NCI-H446 treated with DMSO at 0.1 percent for 48 hours (cell line): Measurements from ENCODE around the gene MYOM1.
"Not testable (repeated sequence)": the region's sequence is repeated elsewhere in the genome, so short reads cannot be mapped to it uniquely, and the experiment has no call there.

Experiments used
- DNase-seq: peaks from one replicate; lab custom pipeline; 2025; lab: John Stamatoyannopoulos, UW

Gene MYOM1

DNA sequence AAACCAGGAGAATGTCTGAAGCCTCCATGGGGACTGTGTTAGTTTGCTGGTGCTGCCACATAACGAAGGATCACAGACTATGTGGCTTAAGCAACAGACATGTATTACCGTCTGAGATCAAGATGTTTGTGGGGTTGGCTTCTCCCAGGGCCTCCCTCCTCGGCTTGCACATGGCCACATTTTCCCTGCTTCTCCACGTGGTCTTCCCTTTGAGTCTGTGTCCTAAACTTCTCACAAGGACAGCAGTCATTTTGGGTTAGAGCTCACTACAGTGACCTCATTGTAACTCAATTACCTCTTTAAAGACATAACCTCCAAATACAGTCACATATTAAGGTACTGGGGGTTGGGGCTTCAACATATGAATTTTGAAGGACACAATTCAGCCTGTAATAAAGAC lies 162.2 kb downstream of the MYOM1 start:
- DNase-seq, result no peak

DNA sequence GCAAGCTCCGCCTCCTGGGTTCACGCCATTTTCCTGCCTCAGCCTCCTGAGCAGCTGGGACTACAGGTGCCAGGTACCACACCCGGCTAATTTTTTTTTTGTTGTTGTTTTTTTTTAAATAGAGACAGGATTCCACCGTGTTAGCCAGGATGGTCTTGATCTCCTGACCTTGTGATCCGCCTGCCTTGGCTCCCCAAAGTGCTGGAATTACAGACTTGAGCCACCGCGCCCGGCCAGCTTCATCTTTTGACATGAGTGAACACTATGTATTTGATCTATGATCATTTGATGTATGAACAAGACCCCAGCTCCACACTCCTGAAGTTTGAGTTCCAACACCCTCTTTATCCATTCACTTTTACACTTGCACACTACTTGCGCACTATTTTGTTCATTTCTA lies 163.5 kb downstream of the MYOM1 start:
- no peak for DNase-seq

DNA sequence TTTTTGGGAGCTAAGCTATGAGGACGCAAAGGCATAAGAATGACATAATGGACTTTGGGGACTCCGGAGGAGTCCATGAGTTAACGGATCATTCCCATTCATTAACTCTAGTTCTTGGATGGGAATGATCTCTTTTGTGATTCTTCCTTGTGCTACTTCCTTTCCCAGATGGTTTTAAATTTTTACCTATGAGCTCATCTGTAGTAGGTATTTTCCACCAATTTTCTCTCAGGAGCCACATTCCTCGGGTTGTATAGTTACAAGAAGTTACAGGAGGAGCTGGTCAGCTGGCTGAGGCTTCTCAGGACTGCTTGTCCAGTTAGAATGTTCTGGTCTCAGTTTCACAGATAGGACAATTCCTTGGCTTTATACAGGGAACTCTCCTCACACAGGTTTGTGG lies 164.0 kb downstream of the MYOM1 start:
- DNase-seq, result no peak

DNA sequence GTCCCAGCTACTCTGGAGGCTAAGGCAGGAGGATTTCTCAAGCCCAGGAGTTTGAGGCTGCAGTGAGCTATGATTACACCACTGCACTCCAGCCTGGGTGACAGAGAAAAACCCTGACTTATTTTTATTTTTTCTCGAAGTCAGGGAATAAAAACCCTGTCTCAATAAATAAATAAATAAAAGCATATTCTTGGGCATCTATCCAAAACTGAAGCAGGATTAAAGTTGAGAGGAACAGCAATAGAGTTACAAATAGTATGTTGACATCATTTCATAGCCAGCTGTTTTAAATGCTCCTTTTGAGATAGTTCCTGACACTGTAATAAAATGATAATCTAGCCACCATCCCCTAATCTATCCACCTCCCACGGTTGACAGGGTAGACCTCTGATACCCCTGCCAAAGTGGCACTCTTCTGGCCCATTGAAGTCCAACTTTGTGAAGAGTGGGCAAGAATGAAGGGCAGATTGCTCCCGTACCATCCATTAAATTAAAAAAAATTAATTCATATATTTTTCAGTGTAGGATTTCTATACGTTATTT lies 164.5 kb downstream of the MYOM1 start:
- DNase-seq, result no peak

DNA sequence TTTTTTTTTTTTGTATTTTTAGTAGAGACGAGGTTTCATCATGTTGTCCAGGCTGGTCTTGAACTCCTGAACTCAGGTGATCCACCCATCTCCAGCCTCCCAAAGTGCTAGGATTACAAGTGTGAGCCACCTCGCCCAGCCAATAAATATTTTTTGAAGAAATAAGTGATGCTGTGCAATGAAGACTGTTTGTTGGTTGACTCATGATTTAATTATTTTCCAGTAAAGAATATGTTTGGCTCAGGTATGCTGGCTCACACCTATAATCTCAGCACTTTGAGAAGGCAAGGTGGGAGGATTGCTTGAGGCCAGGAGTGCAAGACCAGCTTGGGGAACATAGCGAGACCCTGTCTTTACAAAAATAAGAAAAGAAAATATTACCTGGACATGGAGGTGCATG lies 165.0 kb downstream of the MYOM1 start:
- DNase-seq, result no peak

DNA sequence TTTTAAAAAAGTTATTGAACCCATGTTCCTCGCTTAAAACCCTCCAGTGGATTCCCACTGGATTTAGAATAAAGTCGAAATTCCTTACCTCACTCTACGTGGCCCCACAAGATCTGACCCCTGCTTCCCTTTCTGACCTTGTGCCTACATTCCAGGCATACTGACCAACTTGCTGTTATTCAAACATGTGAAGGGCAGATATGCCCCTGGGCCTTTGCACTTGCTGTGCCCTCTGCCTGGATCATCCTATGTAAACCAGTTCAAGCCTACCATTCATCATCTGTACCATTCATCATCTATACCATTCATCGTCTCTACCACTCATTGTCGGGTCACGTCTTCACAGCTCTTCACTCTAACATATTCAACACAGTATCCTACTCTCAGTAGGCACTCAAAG lies 165.6 kb downstream of the MYOM1 start:
- no peak for DNase-seq

DNA sequence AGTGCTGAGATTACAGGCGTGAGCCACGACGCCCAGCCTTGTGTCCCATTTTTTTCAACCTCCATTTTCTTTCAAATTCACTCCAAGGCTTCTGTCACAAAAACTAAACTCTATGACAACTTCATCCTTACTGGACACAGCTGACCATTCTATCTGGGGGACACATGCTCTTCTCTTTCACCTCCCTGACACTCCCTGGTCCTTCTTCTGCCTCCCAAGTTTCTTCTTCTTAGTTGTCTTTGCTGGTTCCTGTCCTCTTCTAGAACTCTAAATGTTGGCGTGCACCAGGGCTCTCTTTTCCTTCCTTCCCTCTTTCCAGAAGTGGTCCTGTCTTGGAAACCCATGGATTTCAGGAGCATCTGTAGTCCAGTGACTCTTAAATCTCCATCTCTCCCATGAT lies 166.7 kb downstream of the MYOM1 start:
- DNase-seq, result no peak

DNA sequence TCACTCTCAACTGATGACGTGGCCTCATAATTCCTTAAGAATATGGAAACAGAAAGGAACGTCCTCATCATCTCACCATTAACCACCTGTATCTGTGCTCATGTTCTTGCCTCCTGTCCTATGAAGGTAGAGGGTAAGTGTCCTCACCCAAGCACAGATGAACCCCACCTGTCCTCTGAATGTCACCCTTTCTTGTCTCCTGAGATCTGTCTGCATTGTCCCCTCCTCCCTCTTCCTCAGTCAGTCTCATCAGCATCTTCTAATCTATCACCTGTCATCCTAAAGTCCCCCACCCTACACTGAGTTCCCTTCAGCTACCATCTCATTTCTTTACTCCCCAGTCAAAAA lies 167.4 kb downstream of the MYOM1 start:
- no peak for DNase-seq

DNA sequence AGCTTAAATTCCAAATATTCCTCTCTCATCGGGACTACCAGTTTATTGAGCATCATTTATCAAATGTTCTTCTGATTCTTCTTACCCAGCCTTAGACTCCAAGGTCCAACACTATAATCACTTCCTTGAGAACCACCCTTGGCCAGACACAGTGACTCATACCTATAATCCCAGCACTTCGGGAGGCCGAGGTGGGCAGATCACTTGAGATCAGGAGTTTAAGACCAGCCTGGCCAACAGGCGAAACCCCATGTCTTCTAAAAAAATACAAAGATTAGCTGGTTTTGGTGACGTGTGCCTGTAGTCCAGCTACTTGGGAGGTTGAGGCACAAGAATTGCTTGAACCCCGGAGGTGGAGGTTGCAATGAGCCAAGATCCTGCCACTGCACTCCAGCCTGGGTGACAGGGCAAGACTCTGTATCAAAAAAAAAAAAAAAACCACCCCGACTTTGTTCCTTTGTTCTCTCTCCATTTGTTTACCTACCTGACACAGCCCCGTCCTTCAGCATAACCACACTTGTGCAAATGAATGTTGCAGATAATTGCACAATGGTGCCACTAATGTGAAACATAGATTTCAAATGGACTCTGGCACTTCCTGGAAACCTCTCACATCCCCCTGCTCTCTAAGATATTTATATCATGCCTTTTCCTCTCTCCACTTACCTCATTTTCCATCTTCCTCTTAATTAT lies 167.9 kb downstream of the MYOM1 start:
- DNase-seq, result no peak

DNA sequence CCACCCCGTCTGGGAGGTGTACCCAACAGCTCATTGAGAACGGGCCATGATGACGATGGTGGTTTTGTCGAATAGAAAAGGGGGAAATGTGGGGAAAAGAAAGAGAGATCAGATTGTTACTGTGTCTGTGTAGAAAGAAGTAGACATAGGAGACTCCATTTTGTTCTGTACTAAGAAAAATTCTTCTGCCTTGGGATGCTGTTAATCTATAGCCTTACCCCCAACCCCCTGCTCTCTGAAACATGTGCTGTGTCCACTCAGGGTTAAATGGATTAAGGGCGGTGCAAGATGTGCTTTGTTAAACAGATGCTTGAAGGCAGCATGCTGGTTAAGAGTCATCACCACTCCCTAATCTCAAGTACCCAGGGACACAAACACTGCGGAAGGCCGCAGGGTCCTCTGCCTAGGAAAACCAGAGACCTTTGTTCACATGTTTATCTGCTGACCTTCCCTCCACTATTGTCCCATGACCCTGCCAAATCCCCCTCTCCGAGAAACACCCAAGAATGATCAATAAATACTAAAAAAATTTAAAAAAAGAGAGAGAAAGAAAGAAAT lies 169.8 kb downstream of the MYOM1 start:
- DNase-seq, result not testable (repeated sequence)

DNA sequence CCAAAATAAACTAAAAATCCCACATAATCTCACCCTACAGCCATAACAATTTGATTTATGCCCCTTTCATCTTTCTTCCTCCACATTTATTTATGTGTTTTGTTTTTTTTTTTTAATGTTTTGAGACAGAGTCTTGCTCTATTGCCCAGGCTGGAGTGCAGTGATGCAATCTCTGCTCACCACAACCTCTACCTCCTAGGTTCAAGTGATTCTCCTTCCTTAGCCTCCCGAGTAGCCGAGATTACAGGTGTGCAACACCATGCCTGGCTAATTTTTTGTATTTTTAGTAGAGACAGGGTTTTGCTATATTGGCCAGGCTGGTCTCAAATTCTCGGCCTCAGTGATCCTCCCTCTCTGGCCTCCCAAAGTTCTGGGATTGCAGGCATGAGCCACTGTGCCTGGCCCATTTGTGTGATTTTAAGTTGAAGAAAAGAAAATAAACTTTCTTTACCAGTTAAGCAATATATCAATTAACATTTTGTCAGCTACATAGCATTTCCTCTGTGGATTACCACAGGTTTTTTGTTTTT lies 170.9 kb downstream of the MYOM1 start:
- no peak for DNase-seq

DNA sequence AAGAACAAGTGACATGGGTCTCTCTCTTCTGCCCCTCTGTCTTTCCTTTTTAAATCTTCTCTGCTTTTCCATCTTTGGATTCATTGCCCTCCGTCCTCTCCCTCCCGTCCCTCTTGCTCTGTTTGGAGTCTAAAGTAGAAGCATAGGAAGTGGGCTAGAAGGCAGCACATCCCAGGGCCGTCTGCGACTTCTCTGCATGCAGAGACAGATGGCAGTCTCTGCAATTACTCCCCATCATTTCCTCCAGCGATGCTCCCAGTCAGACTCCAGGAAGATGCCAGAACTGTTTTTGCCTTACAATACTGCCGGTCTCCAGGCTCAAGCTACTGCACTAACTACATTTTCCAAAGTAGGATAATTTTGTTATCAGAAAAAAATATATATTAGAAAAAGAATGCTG lies 171.6 kb downstream of the MYOM1 start:
- peak; percentile 23 for DNase-seq

DNA sequence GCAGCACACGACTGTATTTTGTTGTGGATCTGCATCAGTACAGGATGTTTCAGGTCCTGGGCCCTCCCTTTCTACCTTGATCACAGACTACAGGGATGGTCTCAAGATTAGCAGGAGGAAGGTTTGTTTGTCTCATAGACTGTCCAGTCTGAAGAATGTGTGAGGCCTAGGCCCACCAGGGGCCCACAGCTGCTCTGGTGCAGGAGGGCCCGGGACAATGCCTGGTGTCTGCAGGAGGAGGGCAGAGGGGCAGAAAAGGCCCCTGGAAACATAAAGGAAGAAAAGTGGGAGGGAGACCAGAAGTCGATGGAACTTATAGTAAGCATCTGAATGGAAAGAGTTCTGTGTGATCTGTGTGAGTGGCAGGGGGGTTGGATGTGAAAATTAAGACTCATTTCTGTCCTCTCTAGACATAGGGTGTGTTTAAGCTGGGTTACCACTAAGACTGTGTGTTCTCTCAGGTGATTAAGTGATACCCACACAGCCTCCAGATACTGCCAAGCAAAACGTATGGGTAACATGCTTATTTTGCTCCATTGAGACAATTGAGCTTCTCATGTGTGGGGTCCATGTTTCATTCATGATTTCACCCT lies 173.5 kb downstream of the MYOM1 start:
- no peak for DNase-seq

DNA sequence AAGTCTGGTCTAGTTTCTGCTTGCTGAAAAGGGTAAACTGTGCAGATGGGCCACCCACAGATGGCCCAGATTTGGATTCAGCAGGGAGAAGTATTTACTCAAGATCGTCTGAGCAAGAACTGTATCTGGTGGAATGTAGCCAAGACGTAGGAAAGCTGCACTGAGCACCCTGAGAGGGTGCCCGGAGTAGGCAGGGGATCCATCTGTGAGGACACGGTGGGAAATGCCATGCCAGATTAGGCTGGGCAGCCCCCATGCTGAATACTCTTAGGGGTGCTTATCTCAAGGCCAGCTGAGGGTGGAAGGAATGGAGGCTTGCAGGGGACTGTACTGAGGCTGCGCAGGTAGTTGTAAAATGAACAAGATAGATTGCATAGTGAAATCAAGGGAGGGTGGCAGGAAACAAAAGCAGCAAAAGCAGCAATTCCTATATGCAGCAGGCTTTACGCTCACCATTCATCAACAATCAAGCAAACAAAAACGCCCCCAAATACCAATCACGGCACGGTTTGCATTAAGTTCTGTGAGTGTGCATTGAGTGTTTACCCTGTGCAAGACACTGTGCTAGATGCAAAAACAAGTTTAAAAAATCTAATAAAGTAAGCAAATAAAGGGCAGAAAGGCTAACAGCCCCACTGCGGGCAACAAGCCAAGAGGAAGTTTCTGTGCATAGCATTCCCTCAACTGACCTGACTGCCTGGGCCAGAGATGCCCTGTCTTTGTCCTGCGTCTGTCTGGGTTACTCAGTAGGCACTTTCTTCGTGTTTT lies 174.7 kb downstream of the MYOM1 start:
- peak; percentile 11 for DNase-seq

DNA sequence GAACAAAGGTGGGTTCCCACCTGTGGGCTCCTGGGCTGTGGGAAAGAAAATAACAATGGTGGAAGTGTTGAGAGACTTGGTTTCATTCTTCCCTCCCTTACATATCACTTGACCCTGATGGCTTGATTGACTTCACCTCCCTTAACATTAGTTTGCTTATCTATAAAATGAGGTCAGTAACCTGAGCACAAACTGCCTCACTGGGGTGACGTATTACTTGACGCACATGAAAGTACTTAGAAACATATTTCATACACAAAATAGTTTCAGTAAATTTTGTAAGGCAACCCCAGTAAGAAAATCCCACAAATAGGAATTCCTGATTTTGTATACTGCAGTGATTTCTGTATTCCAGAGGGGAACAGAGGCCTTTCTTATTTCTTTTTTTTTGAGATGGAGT lies 177.4 kb downstream of the MYOM1 start:
- DNase-seq, result no peak

DNA sequence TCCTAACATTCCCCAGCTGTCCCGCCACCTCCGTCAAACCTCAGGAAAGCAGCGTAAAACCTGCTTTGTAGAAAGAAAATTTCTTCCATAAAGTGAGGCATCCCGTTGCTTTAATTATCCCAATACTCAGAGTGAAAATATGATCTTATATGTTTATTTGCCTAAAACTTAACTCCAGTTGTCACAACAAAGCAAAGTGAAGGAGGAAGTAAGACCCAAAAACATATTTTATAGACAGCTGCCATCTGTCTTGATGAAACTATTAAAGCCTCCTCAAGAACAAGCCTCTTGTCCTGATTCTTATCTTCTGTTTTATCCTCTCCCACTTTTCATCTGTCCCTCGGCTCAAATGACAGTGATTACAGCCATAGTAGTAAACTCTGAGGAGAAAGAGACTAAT lies 177.9 kb downstream of the MYOM1 start:
- DNase-seq, result no peak

DNA sequence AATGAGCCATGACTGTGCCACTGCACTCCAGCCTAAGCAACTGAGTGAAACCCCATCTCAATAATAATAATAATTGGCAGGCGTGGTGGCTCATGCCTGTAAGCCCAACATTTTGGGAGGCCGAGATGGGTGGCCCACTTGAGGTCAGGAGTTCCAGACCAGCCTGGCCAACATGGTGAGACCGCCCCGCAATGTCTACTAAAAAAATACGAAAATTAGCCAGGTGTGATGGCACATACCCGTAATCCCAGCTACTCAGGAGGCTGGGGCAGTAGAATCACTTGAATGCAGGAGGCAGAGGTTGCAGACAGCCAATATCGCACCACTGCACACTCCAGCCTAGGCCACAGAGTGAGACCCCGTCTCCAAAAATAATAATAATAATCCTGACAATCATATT lies 178.9 kb downstream of the MYOM1 start:
- no peak for DNase-seq

DNA sequence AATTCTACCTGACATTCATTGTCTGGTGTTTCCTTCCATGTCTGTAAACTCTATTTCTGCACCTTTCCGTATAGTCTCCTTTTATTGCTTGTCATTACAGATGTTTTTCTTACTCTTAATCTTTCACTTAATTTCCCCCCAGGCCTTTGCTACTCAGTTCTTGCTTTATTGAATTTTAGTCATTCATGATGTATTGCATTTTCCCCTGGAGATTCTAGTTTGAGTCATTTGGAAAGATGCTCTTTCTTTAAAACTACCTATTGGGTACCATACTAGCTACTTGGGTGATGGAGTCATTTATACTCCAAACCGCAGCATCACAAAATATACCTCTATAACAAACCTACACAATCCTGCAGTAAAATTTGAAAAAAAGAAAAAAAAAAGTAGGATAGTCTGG lies 179.6 kb downstream of the MYOM1 start:
- DNase-seq, result no peak

DNA sequence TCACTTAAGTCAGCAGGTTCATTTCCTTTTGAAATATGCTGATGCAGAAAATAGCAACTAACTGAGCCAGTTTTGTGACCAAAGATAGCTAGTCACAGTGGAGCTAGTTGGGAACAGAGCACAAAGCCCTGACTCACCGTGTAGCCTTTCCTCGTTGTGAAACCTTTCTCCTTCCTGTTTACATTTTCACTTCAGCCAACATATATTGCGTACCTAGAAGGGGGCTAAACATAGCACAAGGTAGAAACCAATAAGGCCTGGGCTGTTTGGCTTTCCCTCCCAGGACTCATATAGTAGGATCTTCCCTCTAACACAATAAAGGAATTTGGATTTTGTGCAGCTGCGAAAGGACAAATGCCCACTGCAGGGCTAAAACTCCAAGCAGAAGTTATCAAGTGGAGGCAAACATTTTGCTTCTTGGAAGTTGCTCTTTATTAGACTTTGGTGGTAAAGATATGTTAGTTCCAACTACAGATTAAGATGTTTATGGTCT lies 182.3 kb downstream of the MYOM1 start:
- DNase-seq, result no peak

DNA sequence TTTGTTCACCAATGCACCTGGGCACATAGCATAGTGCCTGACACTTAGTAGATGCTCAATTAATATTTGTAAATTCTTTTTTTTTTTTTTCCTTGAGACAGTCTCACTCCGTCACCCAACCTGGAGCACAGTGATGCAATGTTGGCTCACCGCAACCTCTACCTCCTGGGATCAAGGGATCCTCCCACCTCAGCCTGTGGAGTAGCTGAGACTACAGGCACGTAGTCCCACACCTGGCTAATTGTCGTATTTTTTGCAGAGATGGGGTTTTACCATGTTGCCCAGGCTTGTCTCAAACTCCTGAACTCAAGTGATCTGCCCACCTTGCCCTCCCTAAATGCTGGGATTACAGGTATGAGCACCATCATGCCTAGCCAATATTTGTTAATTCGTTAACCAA lies 183.7 kb downstream of the MYOM1 start:
- no peak for DNase-seq

DNA sequence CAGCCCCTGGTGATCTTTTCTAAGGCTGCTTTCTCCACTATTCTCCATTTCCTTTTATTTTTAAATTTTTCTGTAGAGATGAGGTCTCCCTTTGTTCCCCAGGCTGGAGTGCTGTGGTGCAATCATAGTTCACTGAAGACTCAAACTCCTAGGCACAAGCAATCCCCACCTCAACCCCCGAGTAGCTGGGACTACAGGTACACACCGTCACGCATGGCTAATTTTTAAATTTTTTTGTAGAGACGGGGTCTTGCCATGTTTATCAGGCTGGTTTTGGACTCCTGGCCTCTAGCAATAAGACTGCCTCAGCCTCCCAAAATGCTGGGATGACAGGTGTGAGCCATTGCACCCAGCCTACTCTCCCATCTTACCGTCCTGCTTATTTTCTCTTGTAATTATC lies 184.1 kb downstream of the MYOM1 start:
- DNase-seq, result no peak

DNA sequence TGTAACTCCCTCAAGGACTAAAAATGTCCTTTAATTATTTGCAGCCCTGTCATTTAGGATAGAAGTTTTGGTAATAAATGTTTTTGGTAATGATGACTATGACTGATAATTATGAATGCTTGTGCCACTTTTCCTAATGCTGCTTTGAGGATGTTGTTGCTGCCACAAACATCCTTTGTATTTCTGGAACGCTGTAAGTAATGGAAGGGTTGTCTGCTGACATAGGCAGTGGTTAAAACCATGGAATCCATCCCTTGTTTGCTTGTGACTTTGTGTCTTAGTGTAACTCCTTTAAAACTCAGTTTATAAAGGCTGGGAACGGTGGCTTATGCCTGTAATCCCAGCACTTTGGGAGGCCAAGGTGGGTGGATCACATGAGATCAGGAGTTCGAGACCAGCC lies 187.0 kb downstream of the MYOM1 start:
- DNase-seq, result no peak
